ENCODE measurements around the gene PCDH9.
"Not testable (repeated sequence)": the region's sequence is repeated elsewhere in the genome, so short reads cannot be mapped to it uniquely, and the experiment has no call there.

Gene PCDH9

GRCh38 chr13:66312312-66313087 lies 917.6 kb downstream of the PCDH9 start:
- no peak for DNase-seq (ENCODE audit: low spot score)
- no peak for TF ChIP-seq CTCF (IDR thresholded peaks at IDR 0.05; ENCODE audit: extremely low read depth, missing control alignments)

GRCh38 chr13:66305961-66306617 lies 924.0 kb downstream of the PCDH9 start:
- TF ChIP-seq CTCF (IDR thresholded peaks at IDR 0.05; ENCODE audit: extremely low read depth, missing control alignments), result no peak
- DNase-seq (ENCODE audit: low spot score), result no peak

GRCh38 chr13:66301482-66301881 lies 928.7 kb downstream of the PCDH9 start:
- no peak for TF ChIP-seq CTCF (IDR thresholded peaks at IDR 0.05; ENCODE audit: extremely low read depth, missing control alignments)
- DNase-seq (ENCODE audit: low spot score), result no peak

GRCh38 chr13:66301006-66301405 lies 929.1 kb downstream of the PCDH9 start:
- TF ChIP-seq CTCF (IDR thresholded peaks at IDR 0.05; ENCODE audit: extremely low read depth, missing control alignments), result no peak
- no peak for DNase-seq (ENCODE audit: low spot score)

GRCh38 chr13:66296875-66297274 lies 933.3 kb downstream of the PCDH9 start:
- no peak for TF ChIP-seq CTCF (IDR thresholded peaks at IDR 0.05; ENCODE audit: extremely low read depth, missing control alignments)
- DNase-seq (ENCODE audit: low spot score), result no peak

- DNase-seq (ENCODE audit: low spot score), result no peak
- TF ChIP-seq CTCF (IDR thresholded peaks at IDR 0.05; ENCODE audit: extremely low read depth, missing control alignments), result no peak
These were observed 933.8 kb downstream of the PCDH9 start for GRCh38 chr13:66296328-66296727.

- not testable (repeated sequence) for DNase-seq (ENCODE audit: low spot score)
These were observed 943.3 kb downstream of the PCDH9 start for GRCh38 chr13:66286806-66287205.

- TF ChIP-seq CTCF (IDR thresholded peaks at IDR 0.05; ENCODE audit: extremely low read depth, missing control alignments), result no peak
- no peak for DNase-seq (ENCODE audit: low spot score)
These were observed 954.7 kb downstream of the PCDH9 start for GRCh38 chr13:66275416-66275815.

Measured in GM20000 (cell line).